K562 (cell line): ENCODE data around the gene NTSR1. TPM values are rescaled to one million over a fixed set of nuclear protein-coding genes. Genes with fewer than 3 reads are reported as not detected.

Experiments used
- ATAC-seq: fragments of 200-7000 bp; cut with Tn5 transposase; 3 replicates; pipeline ENCODE4 v1.9.1; 2020; ENCODE audit warnings: moderate library complexity
- BruUV-seq: library from RNA; stranded (reverse); fragments of 400-500 nt; replicated peaks from 2 replicates; lab custom pipeline; 2021; lab: Mats Ljungman, UMichigan
- CTCF ChIA-PET: fragments of 300-600 bp; formaldehyde crosslinking; extraction: SDS; loops from one replicate; lab custom pipeline; 2021; ENCODE audit warnings: low intra/inter-chr PET ratio; lab: Yijun Ruan, JAX
- POLR2A ChIA-PET: fragments of 300-600, 350-650 bp; sonication (Branson Sonifier 250); formaldehyde crosslinking; extraction: SDS; loops from one replicate; lab custom pipeline; 2021; ENCODE audit warnings: antibody characterized with exemption, inconsistent platforms; lab: Yijun Ruan, JAX
- DNase-seq, 4 experiments: peaks; one replicate each; pipeline versions ENCODE4 v3.0.0 to v3.0.0-alpha.2; 2011 to 2018; ENCODE audit warnings: low spot score in 3 of 4, mixed read lengths in 3 of 4; ENCODE audit errors: extremely low read depth in 1 of 4
- FAIRE-seq: peaks from 2 replicates; lab custom pipeline; 2011; peaks lifted over from hg19 to GRCh38; lab: Jason Lieb, UNC
- H2AFZ ChIP-seq: 2 replicates; pipeline ENCODE4 v1.6.0; 2011; ENCODE audit warnings: low read depth, low read length, control low read depth, inconsistent platforms
- H3K27ac ChIP-seq: fragments of 200-600 bp; 3 replicates; pipeline ENCODE4 v1.8.0; 2011; ENCODE audit warnings: low read depth, mild to moderate bottlenecking, control low read depth, inconsistent platforms, low read length, moderate library complexity, mixed read lengths; ENCODE audit errors: extremely low read depth
- H3K27me3 ChIP-seq, 2 experiments: fragments of 300-600 bp in 1 of 2; 2 replicates in 1 of 2; 3 replicates in 1 of 2; pipeline versions ENCODE4 v1.6.0 to v1.8.0; 2011; ENCODE audit warnings: inconsistent platforms in 2 of 2, low read length in 2 of 2, mild to moderate bottlenecking in 1 of 2, mixed read lengths in 1 of 2, moderate library complexity in 1 of 2; ENCODE audit not compliant: control insufficient read depth in 2 of 2, insufficient read depth in 2 of 2
- H3K36me3 ChIP-seq: fragments of 300-600 bp; 3 replicates; pipeline ENCODE4 v1.8.0; 2011; ENCODE audit warnings: mild to moderate bottlenecking, low read length, inconsistent platforms; ENCODE audit not compliant: control insufficient read depth, insufficient read depth
- H3K4me1 ChIP-seq, 2 experiments: fragments of 200-600 bp in 1 of 2; replicated peaks in 1 of 2; 2 replicates in 1 of 2; 3 replicates in 1 of 2; pipeline versions ENCODE4 v1.5.1 to v1.8.0; 2011; ENCODE audit warnings: inconsistent platforms in 2 of 2, low read length in 2 of 2, mild to moderate bottlenecking in 1 of 2, mixed read lengths in 1 of 2, moderate library complexity in 1 of 2; ENCODE audit not compliant: control insufficient read depth in 2 of 2, insufficient read depth in 2 of 2
- H3K4me2 ChIP-seq: 2 replicates; pipeline ENCODE4 v1.6.1; 2011; ENCODE audit warnings: low read length, control low read depth, inconsistent platforms, mixed read lengths; ENCODE audit not compliant: insufficient read depth
- H3K4me3 ChIP-seq: fragments of 200-600 bp; sonication (generic), shearing (Covaris generic); 2 replicates; pipeline ENCODE4 v1.5.1; 2016; ENCODE audit warnings: control low read depth, inconsistent platforms
- H3K79me2 ChIP-seq: fragments of 200-600 bp; 3 replicates; pipeline ENCODE4 v1.8.0; 2011; ENCODE audit warnings: low read length, inconsistent platforms; ENCODE audit not compliant: control insufficient read depth, insufficient read depth
- H3K9ac ChIP-seq, 2 experiments: 2 replicates each; pipeline versions ENCODE4 v1.6.0 to v1.6.1; 2011; ENCODE audit warnings: low read depth in 2 of 2, low read length in 2 of 2, control low read depth in 1 of 2, inconsistent platforms in 1 of 2, mild to moderate bottlenecking in 1 of 2, mixed read lengths in 1 of 2; ENCODE audit not compliant: insufficient read depth in 1 of 2
- H3K9me1 ChIP-seq: one replicate; pipeline ENCODE4 v1.6.0; 2011; ENCODE audit warnings: inconsistent platforms, mild to moderate bottlenecking, low read length, moderate library complexity; ENCODE audit not compliant: control insufficient read depth, insufficient read depth
- H3K9me3 ChIP-seq: replicated peaks from 2 replicates; pipeline ENCODE4 v1.5.1; 2011; ENCODE audit warnings: low read depth, low read length, inconsistent platforms; ENCODE audit not compliant: control insufficient read depth, insufficient read depth
- H4K20me1 ChIP-seq: replicated peaks from 2 replicates; pipeline ENCODE4 v1.6.1; 2011; ENCODE audit warnings: low read length, inconsistent platforms, mixed read lengths; ENCODE audit not compliant: control insufficient read depth, insufficient read depth
- HLTF ChIP-seq: fragments of 450-650 bp; IDR thresholded peaks from 2 replicates; pipeline ENCODE4 v1.6.1; 2016
- ILK ChIP-seq: fragments of 450-650 bp; IDR thresholded peaks from 2 replicates; pipeline ENCODE4 v1.6.1; 2016; ENCODE audit warnings: missing genetic modification characterization, low read depth, mild to moderate bottlenecking, missing compliant biosample characterization, moderate library complexity, borderline replicate concordance
- PHB2 ChIP-seq: fragments of 450-650 bp; IDR thresholded peaks from 2 replicates; pipeline ENCODE4 v1.6.1; 2017; ENCODE audit warnings: low read depth
- YY1 ChIP-seq, 3 experiments: IDR thresholded peaks; 2 replicates each; pipeline ENCODE4 v1.6.1; 2011; ENCODE audit warnings: low read length in 2 of 3, mild to moderate bottlenecking in 2 of 3, moderate library complexity in 2 of 3, borderline replicate concordance in 1 of 3, control low read depth in 1 of 3, low read depth in 1 of 3; ENCODE audit not compliant: insufficient read depth in 3 of 3, insufficient replicate concordance in 2 of 3, control insufficient read depth in 1 of 3, insufficient read length in 1 of 3; ENCODE audit errors: extremely low read depth in 1 of 3
- WGBS: fragments of 100-300 bp; shearing (Covaris generic); methylation state at CpG from one replicate; pipeline ENCODE4 v1.1.6; 2016; ENCODE audit warnings: low coverage, mixed read lengths; ENCODE audit not compliant: insufficient coverage; ENCODE audit errors: missing lambda C conversion rate; 5-methylcytosine and 5-hydroxymethylcytosine counted together
- in situ Hi-C: fragments of 300-500 bp; cut with MboI; formaldehyde crosslinking; loops from 4 replicates; pipeline ENCODE4 v1.15.0; 2018; ENCODE audit warnings: inconsistent platforms, mixed read lengths
- intact Hi-C: fragments of 100-400 bp; cut with micrococcal nuclease; formaldehyde crosslinking; loops from 2 replicates; pipeline ENCODE4 v1.14.2; 2022
- polyA plus RNA-seq, 8 experiments: library from polyadenylated mRNA; depleted of rRNA in 4 of 8; stranded (reverse) in 5 of 8; unstranded in 3 of 8; fragments of >200 nt; fragmentation: Nextera tagmentation in 2 of 8; fragmentation: Illumina TruSeq in 1 of 8; extraction: Ambion mirVana in 2 of 8; extraction: Trizol in 1 of 8; gene quantifications; 2 replicates each; pipeline versions ENCODE4 v1.2.1 to v1.2.3, GENCODE V29; 2011 to 2014; ENCODE audit warnings: inconsistent platforms in 1 of 8, missing spikeins in 1 of 8
- total RNA-seq, 7 experiments: library from RNA; depleted of rRNA in 6 of 7; stranded (reverse); fragments of >200 nt in 6 of 7; fragmentation: Illumina TruSeq in 2 of 7; extraction: Trizol in 2 of 7; gene quantifications; 2 replicates each; pipeline versions ENCODE4 v1.2.1 to v1.2.3, GENCODE V29; 2011 to 2021; ENCODE audit warnings: low replicate concordance in 1 of 7
- TF ChIP-seq, protein P1 (sequence below): IDR thresholded peaks from 3 replicates; pipeline ENCODE4 v1.6.1; 2011; ENCODE audit warnings: borderline replicate concordance, mild to moderate bottlenecking; ENCODE audit not compliant: insufficient read length, insufficient read depth
- TF ChIP-seq, protein P2 (sequence below): fragments of 250-450 bp; sonication (Bioruptor Pico); IDR thresholded peaks from 2 replicates; pipeline ENCODE4 v1.6.1; 2021; ENCODE audit warnings: mild to moderate bottlenecking
- TF ChIP-seq, protein P3 (sequence below), 2 experiments: fragments of 450-650 bp in 1 of 2; sonication (generic) in 1 of 2; formaldehyde crosslinking in 1 of 2; IDR thresholded peaks; 2 replicates each; pipeline versions ENCODE4 v1.7.1 to v1.9.0; 2016 to 2022; ENCODE audit warnings: inconsistent platforms in 1 of 2, mild to moderate bottlenecking in 1 of 2, missing genetic modification reagents in 1 of 2

NTSR1 gene
- total and polyA plus RNA-seq, 9 of the 15 experiments (the other 6 are each of a cell fraction or from before 2014, with no cell fraction given): 0.04 to 0.40 (median 0.13) TPM; not detected in 3

DNA sequence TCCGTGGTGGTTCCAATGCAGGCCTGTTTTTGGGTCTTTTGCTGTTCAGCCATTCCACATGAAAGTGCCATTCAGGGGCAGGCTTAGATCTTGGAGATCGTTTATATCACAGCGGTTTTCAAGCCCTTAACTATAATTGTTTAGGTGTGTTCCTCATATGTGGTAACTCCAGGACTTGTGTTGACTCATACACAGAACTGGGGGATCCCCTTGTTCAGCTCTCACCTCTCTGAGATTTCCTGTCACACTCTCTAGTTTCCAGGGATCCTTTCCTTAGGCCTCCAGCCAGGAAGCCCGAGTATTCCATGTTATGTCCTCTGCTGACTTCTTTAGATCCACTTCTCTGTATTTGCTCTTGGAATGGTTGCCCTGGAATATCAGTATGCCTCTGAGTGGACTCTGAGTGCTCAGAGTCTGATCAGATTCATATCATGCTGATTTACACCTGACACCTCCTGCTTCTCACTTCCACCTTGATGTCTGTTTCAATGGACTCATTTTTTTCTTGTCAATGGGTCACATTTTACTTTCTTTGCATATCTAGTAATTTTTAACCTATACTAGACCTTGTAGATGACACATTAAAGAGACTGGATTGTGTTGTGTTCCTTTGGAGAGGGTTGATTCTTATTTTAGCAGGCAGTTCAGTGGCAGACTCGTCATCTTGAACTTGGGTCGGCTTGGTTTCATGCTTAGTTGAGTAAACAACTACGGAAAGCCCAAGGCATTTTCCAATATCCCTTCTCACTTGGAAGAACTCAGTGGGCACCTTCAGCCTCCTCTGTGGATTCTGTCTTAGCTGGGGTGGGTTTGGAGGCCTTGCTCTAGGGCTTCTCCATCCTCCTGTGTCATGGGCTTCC is 13.1 kb downstream of the NTSR1 start:
- H3K27ac ChIP-seq: no peak overlapping the region
- TF ChIP-seq, protein P1, sequence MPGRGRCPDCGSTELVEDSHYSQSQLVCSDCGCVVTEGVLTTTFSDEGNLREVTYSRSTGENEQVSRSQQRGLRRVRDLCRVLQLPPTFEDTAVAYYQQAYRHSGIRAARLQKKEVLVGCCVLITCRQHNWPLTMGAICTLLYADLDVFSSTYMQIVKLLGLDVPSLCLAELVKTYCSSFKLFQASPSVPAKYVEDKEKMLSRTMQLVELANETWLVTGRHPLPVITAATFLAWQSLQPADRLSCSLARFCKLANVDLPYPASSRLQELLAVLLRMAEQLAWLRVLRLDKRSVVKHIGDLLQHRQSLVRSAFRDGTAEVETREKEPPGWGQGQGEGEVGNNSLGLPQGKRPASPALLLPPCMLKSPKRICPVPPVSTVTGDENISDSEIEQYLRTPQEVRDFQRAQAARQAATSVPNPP: no peak
- TF ChIP-seq ILK (tag): no peak
- no peak for TF ChIP-seq HLTF
- no peak for TF ChIP-seq PHB2
- TF ChIP-seq, protein P2, sequence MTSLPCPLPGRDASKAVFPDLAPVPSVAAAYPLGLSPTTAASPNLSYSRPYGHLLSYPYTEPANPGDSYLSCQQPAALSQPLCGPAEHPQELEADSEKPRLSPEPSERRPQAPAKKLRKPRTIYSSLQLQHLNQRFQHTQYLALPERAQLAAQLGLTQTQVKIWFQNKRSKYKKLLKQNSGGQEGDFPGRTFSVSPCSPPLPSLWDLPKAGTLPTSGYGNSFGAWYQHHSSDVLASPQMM: no peak
- TF ChIP-seq, protein P3, sequence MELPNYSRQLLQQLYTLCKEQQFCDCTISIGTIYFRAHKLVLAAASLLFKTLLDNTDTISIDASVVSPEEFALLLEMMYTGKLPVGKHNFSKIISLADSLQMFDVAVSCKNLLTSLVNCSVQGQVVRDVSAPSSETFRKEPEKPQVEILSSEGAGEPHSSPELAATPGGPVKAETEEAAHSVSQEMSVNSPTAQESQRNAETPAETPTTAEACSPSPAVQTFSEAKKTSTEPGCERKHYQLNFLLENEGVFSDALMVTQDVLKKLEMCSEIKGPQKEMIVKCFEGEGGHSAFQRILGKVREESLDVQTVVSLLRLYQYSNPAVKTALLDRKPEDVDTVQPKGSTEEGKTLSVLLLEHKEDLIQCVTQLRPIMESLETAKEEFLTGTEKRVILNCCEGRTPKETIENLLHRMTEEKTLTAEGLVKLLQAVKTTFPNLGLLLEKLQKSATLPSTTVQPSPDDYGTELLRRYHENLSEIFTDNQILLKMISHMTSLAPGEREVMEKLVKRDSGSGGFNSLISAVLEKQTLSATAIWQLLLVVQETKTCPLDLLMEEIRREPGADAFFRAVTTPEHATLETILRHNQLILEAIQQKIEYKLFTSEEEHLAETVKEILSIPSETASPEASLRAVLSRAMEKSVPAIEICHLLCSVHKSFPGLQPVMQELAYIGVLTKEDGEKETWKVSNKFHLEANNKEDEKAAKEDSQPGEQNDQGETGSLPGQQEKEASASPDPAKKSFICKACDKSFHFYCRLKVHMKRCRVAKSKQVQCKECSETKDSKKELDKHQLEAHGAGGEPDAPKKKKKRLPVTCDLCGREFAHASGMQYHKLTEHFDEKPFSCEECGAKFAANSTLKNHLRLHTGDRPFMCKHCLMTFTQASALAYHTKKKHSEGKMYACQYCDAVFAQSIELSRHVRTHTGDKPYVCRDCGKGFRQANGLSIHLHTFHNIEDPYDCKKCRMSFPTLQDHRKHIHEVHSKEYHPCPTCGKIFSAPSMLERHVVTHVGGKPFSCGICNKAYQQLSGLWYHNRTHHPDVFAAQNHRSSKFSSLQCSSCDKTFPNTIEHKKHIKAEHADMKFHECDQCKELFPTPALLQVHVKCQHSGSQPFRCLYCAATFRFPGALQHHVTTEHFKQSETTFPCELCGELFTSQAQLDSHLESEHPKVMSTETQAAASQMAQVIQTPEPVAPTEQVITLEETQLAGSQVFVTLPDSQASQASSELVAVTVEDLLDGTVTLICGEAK (IDR thresholded peaks at IDR 0.05): no peak
- TF ChIP-seq, protein P3 (CRISPR knock-in tag; IDR thresholded peaks at IDR 0.05): no peak
- TF ChIP-seq YY1 (IDR thresholded peaks at IDR 0.05; ENCODE audit: borderline replicate concordance in 1 of 3, control insufficient read depth in 1 of 3, extremely low read depth in 1 of 3, insufficient read depth in 3 of 3, insufficient read length in 1 of 3, insufficient replicate concordance in 2 of 3, low read depth in 1 of 3, low read length in 2 of 3): no peak

More for the DNA sequence above, 13.1 kb downstream of the NTSR1 start:
- Histone ChIP-seq H3K36me3 (no peaks in the 10 kb centered on the region), H3K79me2 (no peaks in the 10 kb centered on the region), H3K4me3 (no peak overlapping the region), H3K9me3 (0 out of 2 replicates have a peak, but pooled peaks cover 2% of the 10 kb centered on the region), H3K4me2 (no peak overlapping the region), H3K4me1 (peaks cover 0 to 13% of the 10 kb centered on the region in 2 experiments; a peak in 3 of 5 replicates), H3K27me3 (peaks cover 70 to 73% of the 10 kb centered on the region in 2 experiments), H4K20me1 (0 out of 2 replicates have a peak, but pooled peaks cover 3% of the 10 kb centered on the region), H2AFZ (no peak overlapping the region), H3K9me1 (no peaks in the 10 kb centered on the region), H3K9ac (no peak overlapping the region)
- no TSS peak for BruUV-seq
- WGBS: 0% methylated on average over 7 of the region's 7 CpGs
- FAIRE-seq (no peak), ATAC-seq (no peak), DNase-seq (no peak)
- intact Hi-C loops: no loop called here
- POLR2A ChIA-PET: no interaction called here
- in situ Hi-C loops: no loop called here
- CTCF ChIA-PET: no interaction called here
